GM21381 (cell line): Measurements from ENCODE around the gene SFTPB.

Source experiments
- ATAC-seq: cut with Tn5 transposase; IDR thresholded peaks from one replicate; pipeline ENCODE4 v1.9.1; 2021; ENCODE audit warnings: mild to moderate bottlenecking, moderate library complexity; ENCODE audit not compliant: unreplicated experiment

Gene SFTPB

GRCh38 chr2:85702800-85703199, 34.8 kb upstream of the SFTPB start:
- no peak for ATAC-seq

GRCh38 chr2:85702172-85702571, 34.2 kb upstream of the SFTPB start:
- ATAC-seq = no peak

- no peak for ATAC-seq
Observed at GRCh38 chr2:85699325-85699724, 31.3 kb upstream of the SFTPB start.

GRCh38 chr2:85698880-85699254, 30.9 kb upstream of the SFTPB start:
- no peak for ATAC-seq

- no peak for ATAC-seq
Observed at GRCh38 chr2:85698184-85698879, 30.3 kb upstream of the SFTPB start.

GRCh38 chr2:85697716-85698115, 29.7 kb upstream of the SFTPB start:
- ATAC-seq = no peak

GRCh38 chr2:85697096-85697495, 29.1 kb upstream of the SFTPB start:
- ATAC-seq = no peak

GRCh38 chr2:85695691-85696668, 28.0 kb upstream of the SFTPB start:
- ATAC-seq = no peak

GRCh38 chr2:85695121-85695520, 27.1 kb upstream of the SFTPB start:
- no peak for ATAC-seq

GRCh38 chr2:85694052-85695025, 26.3 kb upstream of the SFTPB start, which contains the start of gene GNLY:
GNLY (plus strand) TSS chr2:85694358; CDS start chr2:85694419, 61 bp downstream.
- ATAC-seq = no peak

GRCh38 chr2:85692039-85692645, 24.1 kb upstream of the SFTPB start:
- ATAC-seq = no peak

- no peak for ATAC-seq
Observed at GRCh38 chr2:85690932-85691331, 22.9 kb upstream of the SFTPB start.

GRCh38 chr2:85684806-85685205, 16.8 kb upstream of the SFTPB start:
- ATAC-seq = no peak

- ATAC-seq = no peak
Observed at GRCh38 chr2:85684380-85684779, 16.4 kb upstream of the SFTPB start.

GRCh38 chr2:85682378-85682777, 14.4 kb upstream of the SFTPB start:
- no peak for ATAC-seq

- ATAC-seq = no peak
Observed at GRCh38 chr2:85681776-85682175, 13.8 kb upstream of the SFTPB start.

GRCh38 chr2:85681372-85681763, 13.4 kb upstream of the SFTPB start:
- ATAC-seq = no peak

- ATAC-seq = no peak
Observed at GRCh38 chr2:85680707-85681371, 12.8 kb upstream of the SFTPB start.

GRCh38 chr2:85678794-85679672, 11.0 kb upstream of the SFTPB start:
- ATAC-seq = no peak
